AG08396 (cell line): ENCODE data around the gene FXN.

Experiments
- DNase-seq: peaks from one replicate; pipeline ENCODE4 v3.0.0; 2012; ENCODE audit warnings: low spot score, mixed read lengths

The FXN gene

DNA sequence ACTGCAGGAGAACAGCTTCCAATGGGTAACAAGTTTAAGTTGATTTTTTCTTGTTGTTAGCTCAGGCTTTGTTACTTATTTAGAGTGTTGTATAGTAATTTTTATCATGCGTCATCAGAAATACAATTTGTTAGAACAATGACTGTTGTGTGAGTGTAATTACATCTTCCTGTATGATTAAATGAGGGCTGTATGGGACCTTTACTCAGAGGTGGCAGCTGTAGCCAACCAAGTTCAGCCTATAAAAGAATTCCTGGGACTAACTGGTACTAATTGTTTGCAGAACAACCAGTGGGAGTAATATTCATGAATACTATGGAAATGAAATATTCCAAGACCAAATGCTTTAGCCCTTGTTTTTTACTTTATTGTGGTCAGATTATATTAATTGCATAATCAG is 107.7 kb downstream of the FXN start:
- no peak for DNase-seq

DNA sequence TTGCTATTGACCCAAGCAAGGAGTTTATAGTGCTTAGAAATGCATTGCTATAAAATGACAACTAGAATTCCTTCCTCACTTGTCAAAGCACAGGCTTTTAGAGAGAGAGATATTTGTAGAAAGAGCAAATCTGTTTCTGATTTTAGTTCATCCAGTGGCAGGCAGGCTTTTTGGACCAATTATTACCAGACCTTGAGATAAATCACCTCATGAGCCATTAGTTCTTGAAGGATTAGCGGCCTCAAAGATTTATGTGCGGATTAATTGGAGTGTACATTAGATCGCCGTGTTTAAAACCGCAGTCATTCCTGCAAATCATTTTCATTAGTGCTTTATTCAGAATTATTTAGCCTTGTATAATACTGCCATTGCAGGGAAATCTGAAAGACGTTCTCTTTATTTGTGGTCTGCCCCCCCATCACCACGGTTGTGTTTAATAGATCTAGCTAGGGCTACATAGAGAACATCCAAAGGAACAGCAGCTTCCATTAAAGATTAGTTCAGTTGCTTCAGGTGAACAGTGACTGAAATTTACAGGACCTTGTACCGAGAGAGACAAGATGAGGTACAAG is 109.7 kb downstream of the FXN start:
- no peak for DNase-seq

DNA sequence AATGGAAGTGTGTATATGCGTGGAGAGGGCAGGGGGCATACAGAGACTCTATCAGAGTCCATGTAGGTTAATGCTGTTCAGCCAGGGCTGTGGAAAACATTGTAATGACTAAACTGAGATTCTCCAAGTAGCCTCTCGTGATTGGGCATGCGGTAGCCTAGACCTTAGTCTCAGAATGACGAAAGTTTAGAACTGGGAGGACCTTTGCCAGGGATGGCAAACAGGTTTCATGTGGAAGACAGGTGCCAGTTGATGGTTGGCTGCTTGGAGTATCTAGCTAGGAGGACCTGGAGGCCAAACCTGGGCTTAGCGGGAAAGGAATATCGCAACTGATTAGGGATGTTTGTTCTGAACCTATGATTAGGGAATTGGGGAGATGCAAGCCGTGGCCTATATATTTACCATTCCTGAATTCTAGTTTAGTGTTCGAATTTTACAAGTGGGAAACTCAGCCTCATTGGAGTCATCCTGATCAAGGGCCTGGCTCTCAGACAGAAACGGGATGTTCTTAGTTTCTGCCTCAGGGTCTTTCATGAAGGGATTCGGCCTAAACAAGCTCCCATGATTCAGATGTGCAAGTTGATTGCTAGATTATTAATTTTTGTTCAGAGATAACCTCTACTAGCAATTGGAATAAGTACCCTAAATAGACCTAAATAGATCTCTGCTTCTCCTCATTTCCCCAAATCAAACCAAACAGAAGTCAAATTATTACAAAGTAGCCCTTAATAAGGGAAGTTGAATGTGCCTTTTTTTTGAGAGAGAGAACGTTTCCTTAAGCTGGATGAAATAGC is 111.7 kb downstream of the FXN start:
- no peak for DNase-seq

DNA sequence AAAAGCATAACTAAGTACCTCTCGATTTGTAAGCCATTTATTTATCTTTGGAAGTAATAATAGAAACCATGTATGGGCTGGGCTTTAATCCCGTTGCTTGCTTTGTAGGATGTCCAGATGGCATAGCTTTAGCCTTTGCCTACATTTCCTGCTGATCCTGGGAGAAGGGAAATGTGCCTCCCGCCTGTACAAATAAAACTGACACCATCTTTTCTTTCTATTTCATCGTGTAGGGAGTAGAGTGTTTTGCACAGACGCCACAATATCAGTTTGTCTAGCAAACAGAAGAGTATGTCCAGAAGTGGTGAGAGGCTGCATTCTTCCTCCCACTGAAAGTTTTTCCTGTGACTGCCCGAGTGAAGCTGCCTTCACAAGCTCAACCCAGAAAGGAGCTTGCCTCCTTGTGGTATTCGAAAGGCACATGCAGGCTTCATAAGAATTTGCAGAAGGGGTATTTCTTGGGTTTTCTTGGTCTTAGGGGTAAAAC is 113.8 kb downstream of the FXN start:
- peak; percentile 56 for DNase-seq
